Dermis blood vessel endothelial cell (primary cell): ENCODE results near the gene CACNB2. TPM values are rescaled to one million over a fixed set of nuclear protein-coding genes. Genes with fewer than 3 reads are reported as not detected.

Experiments used
- DNase-seq: peaks from one replicate; pipeline ENCODE4 v3.0.0; 2010
- total RNA-seq: library from RNA; depleted of rRNA; stranded (reverse); fragments of >200 nt; gene quantifications from 2 replicates; pipeline ENCODE4 v1.2.3, GENCODE V29; 2014

CACNB2 gene
- total RNA-seq, 1 donor from 2014 or later = not detected

DNA sequence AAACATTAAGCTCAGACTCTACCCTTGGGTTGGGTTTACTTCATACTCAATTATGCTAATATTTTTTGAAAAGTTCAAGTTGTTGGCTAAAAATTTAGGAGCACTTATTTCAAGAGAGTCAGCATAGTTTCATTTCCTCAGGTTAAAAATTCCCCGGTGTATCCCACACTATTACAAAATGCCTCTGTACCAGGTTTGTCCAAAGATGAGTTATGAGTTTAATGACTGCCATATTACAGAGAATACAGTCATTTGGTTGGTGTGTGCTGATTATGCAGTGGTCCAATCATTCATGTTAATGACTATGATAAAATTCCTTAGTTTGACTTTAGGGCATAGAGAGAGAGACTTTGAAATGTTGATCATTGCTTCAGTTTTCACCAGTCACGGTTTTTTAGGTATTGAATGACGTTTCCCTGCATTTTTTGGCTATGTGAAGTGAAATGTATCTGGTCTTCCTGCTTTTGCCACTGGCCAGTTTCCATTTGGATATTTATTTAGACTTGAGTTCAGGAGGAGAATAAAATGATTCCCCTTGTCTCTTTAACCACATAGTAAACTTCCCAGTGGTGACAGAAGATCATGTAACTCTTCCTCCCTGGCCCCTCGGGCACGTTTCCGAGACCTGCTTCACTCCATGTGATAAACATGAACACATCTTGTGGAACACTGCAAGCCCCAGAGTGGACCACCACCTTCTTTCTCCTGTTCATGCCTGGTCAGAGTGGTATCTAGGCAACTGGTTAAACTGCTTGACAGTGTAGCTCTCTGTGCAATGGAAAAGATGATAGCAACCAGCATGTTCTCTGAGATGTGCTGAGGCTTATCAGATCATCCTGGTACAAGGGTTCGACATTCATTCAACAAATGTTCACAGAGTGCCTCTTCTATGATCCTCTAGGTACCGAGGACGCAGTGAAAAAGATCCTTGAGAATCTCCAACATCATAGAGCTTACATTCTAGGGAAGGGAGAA, 153.6 kb downstream of the CACNB2 start:
- no peak for DNase-seq

DNA sequence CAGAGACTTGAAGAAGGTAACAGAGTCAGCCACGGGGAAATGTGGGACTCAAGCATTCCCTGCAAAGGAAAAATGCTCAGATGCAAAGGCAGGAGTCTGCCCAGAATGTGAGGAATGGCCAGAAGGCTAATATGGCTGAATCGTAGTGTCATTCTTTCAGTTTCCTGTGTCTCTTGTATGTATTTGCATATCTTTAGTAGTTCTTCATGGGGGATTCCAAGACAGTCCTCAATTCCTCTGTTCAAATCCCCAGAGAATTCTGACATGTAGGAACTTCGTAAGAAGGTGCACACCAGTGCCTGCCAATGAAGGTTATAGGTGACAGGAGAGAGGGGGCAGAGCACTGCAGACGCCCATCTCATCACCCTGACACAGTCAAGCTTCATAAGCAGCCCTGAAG, 154.4 kb downstream of the CACNB2 start:
- no peak for DNase-seq

DNA sequence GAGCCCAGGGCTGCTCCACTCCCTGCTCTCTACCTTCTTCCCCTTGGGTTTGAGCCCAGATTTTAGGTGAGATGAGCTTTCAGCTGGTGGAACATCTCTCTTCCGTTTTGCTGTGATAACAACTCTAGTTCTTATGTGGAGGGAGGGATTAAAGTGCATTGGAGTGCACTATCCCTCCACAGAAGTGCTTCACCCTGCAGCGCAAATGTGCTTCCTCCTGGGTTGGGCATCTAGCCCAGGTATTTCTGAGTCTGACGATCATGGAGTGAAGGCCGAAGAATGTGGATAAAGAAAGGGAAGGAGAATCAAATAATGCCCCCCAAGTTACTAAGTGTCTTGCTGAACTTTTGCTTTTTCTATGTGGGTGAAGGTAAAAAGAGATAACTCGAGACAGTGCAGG, 157.4 kb downstream of the CACNB2 start:
- no peak for DNase-seq

DNA sequence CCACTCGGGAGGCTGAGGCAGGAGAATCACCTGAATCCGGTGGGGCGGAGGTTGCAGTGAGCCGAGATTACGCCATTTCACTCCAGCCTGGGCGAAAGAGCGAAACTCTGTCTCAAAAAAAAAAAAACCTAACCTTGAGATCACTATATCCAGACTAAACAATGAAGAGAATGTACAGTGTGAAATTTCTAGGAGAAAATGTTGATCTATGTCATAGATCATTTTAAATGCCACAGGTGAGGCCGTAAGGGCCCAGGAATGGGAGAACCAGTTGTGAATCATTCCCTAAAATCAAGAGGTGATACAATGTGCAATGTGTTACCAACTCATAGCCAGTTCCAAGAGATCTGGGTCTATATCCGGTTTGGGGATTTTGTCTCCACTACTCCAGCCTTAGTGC, 158.0 kb downstream of the CACNB2 start:
- no peak for DNase-seq

DNA sequence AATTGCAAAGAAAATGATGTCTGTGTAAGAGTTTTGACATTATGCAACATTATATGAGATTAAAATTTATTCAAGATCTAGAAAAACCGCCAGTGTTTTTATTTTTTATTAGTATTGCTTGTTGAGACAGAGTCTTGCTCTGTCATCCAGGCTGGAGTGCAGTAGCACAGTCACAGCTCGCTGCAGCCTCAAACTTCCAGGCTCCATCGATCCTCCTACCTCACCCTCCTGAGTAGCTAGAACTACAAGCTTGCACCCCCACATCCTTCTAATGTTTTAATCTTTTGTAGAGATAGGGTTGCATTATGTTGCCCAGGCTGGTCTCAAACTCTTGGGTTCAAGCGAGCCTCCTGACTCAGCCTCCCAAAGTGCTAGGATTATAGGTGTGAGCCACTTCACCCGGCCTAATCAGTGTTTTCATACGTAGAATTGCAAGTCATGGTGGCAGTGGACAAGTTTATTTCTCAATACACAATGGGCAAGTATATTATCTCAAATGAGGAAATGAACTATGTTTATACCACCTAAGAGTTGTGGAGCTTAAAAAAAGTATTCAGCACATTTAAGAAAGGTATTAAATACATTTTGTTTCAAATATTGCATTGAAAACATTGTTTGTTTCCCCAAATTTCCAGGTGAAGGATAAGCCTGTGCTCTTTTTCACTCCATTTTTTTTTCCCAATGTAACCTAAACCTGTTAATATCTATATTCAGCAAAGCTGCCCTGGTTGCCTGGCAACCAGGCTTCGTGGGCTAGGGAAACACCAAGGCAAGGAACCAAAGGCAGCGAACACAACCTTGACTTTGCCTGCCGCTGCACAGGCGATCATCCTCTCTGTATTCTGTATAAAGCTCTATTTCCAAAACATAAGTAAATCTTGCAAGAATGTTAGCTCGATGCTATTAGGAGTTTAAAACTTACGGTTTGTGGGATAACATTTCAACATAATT, 163.9 kb downstream of the CACNB2 start:
- no peak for DNase-seq

DNA sequence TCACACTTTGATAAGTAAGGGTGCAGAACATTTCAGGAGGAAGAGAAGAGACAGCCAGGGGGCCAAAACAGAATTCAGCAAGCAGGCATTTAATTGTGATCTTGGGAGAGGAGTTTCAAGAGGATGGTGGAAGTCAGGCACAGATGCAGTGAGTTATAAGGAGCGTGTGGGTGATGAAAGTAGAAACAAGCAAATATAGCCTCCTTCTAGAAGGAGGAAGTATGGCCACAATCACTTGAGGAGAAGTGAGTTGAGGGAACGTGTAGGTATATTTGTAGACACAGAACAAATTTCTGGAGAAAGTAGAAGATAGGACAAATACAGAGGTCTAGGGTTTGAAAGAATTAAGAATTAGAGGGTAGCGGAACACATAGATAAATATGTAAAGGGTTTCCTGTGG, 165.8 kb downstream of the CACNB2 start:
- no peak for DNase-seq

DNA sequence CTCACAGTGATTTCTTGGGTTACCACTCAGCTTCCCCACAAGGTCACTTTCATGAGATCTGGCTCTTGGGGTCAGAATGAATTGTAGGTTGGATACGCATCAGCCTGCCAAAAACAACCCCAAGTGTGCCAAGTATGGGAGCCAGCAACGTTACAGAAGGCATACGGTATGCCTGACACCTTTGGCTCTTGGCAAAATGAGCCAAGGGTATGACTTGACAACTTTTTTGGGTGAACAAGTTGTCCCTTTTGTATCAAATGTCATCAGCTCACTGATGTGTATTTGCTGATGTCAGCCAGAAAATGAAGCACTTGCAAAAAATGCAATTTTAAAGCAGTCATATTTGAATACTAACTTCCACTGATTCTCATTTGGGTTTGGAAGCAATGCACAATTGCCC, 168.4 kb downstream of the CACNB2 start:
- no peak for DNase-seq

DNA sequence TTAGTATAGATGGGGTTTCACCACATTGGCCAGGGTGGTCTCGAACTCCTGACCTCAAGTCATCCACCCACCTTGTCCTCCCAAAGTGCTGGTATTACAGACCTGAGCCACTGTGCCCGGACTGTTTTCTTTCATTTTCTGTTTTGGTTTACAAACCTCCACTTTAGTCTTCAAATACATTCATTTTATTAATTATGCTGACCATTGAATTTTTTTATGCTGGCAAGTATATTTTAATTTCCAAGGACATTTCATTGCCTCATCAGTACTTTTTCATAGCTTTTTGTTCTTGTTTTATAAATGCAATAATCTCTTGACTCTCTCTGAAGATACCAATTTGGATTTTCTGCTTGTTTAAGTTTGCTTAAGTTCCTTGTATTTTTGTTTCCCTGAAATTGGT, 170.5 kb downstream of the CACNB2 start:
- no peak for DNase-seq

DNA sequence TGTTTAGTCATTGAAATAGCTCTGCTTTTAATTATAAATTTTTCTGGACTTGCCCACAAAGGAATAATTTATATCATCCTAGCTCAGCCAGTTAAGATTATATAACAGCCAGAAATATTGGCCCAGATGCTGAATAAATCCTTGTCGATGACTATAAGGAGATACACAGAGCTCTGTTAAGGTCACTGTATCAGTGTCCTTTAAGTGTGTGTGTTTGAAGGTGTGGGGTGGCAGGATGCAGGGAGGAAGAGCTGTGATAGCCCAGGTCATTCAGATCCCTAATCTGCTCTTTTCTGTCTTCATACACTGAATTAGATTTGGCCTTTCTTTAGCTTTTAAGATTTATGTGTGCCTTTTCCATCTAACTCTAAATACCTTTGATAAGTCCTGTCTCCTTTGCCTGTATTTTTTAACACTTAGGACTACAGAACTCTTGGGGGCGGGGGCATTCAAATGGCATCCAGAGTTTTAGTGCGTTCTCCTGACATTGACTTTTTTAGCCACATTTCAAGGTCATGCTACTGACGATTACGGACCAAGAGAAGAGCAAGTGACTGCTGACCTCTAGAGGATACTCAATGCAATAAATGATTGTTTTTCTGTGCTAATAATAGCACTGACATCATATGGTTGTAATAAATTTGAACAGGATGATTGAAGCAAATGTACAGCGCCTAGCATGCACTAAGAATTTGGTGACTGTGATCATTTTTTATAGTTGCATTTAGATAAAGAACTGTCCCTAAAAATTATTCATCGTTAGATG, 172.3 kb downstream of the CACNB2 start:
- peak; percentile 11 for DNase-seq

DNA sequence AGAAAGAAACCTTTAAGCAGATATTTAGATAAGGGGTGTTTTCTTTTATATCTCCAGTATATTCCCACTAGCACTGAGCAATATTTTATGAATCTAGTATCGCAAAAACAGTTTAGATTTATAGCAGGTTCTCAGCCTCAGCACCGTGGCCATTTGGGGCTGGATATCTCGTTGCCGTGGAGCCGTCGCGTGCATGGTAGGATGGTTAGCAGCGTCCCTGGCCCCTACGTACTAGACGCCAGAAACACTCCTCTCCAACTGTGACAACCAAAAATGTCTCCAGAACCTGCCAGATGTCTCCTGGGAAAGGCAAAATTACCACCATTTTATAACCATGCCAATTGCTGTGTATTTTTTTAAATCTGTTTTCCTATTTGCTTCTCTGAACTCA, 172.9 kb downstream of the CACNB2 start:
- no peak for DNase-seq

DNA sequence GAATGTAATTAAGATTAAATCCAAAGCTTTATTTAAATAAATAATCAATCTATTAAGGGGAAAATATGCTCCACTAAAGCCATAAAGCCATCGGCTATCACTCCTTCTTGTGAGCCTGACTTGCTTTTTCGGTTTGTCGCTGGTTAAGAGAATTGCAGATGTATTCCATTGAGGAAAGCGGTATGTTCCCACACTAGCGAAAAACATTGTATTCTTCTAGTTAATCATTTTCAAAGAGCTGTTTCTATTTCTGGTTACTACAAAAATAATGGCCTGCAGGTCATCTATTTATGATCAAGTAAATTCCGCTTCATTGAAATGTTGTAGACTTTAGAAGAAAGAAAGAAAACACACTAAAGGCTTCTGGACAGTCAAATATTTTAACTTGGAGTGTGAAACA, 173.4 kb downstream of the CACNB2 start:
- no peak for DNase-seq

DNA sequence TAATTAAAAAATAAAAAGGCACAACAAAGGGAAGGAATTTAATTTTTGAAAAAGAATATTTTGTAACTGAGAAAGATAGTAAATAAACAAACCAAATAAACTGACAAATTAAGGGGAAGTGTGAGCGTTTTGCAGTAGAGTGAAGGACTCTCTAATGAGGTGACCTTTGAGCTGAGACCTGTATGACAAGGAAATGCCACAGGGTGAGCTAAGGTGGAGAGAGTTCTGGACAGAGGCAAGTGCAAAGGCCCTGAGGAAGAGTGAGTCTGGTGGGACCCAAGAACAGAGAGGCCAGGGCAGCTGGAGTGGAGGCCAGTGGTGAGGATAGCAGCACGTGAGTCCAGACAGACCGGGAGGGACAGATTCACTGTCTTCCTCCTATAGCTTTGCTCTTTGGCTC, 179.4 kb downstream of the CACNB2 start:
- no peak for DNase-seq

DNA sequence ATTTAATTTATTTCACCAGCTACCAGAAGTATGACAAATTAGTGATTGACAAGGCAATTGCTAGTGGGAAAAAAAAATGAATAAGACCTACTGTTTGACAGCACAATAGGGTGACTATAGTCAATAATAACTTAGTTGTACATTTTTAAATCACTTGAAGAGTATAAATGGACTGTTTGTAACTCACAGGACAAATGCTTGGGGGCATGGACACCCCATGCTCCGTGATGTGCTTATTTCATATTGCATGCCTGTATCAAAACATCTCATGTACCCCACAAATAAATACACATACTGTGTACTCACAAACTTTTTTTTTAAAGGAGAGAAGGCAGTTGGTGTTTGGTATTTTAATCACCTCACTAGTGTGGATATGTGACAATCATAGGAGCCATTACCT, 181.1 kb downstream of the CACNB2 start:
- no peak for DNase-seq

DNA sequence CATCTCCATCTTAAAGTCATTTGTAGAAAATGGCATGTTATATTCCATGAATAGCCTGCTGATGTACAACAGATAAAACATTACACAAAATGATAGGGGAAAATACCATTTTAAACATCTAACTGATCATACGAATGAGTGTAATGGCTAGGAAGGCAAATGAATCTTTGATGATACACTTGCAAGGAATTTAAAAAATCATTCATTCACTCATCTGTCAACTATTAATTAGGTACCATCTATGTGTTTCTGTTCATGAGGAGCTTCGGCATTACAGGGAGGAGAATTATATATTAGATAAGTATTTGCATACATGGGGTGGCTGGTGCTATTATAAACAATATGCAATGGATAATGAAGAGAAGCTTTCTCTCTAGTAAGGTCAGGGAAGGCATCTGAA, 183.7 kb downstream of the CACNB2 start:
- DNase-seq = no peak

DNA sequence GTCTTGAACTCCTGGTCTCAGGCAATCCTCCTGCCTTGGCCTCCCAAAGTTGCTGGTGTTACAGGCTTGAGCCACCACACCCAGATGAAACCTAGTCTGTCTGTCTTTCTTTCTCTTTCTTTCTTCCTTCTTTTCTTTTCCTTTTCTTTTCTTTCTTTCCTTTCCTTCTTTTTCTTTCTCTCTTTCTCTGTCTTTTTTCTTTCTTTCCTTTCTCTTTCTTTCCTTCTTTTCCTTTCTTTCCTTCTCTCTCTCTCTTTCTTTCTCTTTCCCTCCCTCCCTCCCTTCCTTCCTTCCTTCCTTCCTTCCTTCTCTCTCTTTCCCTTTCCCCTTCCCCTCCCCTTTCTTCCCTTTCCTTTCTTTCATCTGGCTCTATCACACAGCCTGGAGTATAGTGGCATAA, 185.2 kb downstream of the CACNB2 start:
- no peak for DNase-seq

DNA sequence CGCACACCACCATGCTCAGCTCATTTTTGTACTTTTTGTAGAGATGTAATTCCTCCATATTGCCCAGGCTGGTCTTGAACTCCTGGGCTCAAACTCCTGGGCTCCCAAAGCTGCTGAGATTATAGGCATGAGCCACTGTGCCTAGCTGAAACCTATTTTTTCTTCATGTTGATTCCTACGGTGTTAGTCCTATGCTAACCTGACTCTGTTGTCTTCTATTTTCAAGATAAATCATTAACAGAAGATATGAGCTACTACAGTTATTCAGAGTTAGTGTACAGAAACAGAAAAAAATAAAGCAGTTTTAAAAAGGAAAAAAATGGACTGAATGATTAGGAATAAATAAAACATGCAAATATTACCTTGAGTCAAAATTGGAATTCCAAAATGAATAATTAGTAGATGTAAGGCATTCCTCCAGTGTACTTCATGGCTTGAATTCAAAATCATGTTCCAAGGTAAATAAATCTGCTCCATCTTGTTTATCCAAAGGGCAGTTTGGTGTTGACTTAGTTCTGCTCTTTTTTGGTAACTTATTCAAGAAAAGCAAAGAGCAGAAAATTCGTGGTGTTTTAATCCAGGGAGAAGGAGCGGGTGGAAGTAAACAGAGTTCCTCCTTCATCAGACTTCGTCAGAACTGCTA, 185.8 kb downstream of the CACNB2 start:
- no peak for DNase-seq

DNA sequence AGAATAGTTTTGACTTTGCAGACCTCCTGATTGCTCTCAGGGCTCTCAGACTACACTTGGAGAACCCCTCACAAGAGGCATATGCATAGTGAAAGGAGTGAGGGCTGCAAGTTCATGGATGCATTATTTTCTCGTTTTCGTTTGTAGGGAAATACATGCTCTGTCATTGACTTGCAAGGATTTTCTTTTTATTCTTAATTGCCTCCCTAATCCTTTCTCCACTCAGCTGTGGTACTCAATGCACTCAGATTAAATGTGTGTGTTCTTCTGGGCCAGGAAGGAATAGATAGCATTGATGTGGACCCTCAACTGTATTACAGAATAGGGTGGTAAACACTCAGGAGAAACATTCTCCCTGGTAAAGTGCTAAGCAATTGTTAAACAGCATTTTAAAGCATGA, 188.7 kb downstream of the CACNB2 start:
- DNase-seq = no peak

DNA sequence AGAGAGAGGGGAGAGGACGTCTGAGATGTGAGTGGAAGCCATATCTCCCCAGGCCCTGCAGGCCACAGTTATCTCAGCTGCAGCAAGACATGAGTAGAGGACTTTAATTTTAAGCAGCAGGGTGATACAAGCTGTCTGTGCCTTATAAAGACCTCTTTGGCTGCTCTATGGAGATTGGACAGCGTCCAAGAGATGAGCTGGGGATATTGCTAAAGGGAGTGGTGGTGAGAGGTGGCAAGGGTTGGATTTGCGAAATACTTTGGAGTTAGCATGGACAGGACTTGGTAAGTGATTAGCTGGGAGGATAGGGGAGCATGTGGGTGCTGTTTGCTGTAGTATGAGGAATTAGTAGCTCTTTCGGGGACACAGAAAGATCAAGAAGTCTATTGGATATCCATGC, 191.8 kb downstream of the CACNB2 start:
- DNase-seq = no peak

DNA sequence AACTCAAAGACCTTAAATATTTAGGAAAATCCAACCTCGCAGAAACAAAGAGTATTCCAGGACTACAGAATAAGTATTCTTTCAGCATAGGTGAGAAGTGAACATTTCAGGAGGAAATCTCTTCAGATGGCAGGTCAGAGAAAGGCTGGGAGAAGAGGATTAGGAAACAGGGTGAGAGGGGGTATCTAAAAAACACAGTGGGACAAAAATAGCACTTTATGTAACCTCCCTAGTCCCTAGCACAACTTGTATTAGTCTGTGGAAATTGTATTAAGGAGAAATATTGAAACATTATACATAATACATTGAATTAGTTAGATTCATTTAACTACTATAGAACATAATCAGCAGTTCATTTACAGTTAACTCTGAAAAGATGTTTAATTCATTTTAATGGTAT, 192.3 kb downstream of the CACNB2 start:
- no peak for DNase-seq

DNA sequence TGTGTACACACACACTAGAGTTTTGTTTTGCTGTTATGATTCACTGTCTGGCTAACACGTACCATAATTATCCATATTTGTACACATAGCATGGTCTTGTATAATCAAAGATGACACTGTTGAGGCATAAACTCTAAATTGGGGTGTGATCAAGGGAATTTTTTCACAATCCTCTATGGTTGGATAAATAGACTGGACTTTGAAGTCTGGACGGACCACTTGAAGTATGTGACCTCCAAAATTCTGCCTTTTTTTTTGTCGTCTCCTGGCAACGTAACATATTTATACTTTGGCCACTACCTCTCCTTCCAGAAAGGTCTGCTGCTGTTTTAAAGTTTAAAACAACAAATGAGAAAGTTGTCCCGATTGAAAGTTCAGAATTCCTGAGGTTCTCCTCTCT, 193.4 kb downstream of the CACNB2 start:
- DNase-seq = no peak

DNA sequence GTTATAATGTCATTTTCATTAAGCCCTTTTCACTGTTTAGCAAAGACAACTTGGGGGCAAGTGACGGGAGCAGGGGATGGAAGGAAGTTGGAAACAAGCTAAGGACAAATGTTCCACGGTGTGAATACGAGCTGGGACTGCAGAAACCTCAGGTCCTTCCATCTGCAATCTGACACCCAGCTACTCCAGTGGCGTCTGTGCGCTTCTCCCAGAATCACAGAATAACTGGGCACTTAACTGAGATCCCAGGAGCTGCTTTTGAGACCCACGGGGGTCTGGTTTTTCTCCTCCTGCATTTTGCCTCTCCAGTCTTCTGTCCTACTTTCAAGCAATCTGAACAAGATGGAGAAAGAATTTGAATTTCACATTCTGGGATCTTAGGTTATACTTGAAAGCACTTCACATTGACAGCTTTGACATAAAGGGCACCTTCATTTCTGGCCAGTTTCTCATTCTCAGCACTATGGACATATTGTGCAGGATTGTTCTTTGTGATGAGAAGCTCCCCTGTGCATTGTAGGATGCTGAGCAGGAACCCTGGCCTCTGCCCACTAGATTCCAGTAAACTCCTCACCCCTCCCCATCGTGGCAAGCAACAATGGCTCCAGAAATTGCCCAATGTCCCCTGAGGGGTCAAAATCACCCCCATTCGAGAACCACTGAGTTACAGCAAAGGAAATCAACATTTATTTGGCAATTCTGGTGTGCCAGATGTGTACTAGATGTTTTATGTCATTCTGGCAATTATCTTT, 194.1 kb downstream of the CACNB2 start:
- DNase-seq = no peak
